ENCODE measurements around the gene HTT. TPM values are rescaled to one million over a fixed set of nuclear protein-coding genes. Genes with fewer than 3 reads are reported as not detected.

Gene HTT
- total and polyA plus RNA-seq, 9 donors: 13.3 to 63.2 (median 38.6) TPM

DNA sequence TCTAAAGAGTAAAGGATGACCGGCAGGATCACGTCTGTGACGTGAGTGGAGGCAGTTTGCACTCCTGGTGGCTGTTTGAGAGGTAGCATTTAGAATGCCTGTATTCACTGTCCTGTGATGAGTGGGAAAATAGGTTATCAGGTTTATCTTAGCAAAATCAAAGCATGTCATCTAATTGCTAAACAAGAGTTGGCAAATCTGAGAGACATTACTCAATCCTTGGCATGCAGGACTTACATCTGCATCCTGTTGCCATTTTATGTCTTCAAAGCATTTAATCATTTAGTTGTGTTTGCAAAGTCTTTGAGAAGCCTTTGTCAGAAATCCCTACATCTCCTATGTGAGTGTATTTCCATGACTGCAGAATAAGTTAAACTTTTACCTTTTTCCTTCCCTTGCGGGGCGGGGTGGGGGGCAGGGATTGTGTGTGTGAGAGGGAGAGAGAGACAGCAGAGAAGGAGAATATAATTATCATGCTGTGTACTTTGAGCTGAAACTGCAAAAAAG is 133.1 kb downstream of the HTT start:
- H3K9me3 ChIP-seq: no peaks in the 10 kb centered on the region
- no peak overlapping the region for H3K27ac ChIP-seq
- no peak for TF ChIP-seq EP300 (IDR thresholded peaks at IDR 0.05)
- DNase-seq: peak in 1 of 5 donors; percentile 1
- H3K27me3 ChIP-seq: no peaks in the 10 kb centered on the region
- no peaks in the 10 kb centered on the region for H3K36me3 ChIP-seq
- H3K4me3 ChIP-seq: no peak overlapping the region
- H3K4me1 ChIP-seq (ENCODE audit: insufficient read depth): peaks cover 2% of the 10 kb centered on the region
- WGBS, 3 donors: 93% methylated on average over 5 of the region's 5 CpGs
- intact Hi-C loops (cut with DNase I): no loop called here

DNA sequence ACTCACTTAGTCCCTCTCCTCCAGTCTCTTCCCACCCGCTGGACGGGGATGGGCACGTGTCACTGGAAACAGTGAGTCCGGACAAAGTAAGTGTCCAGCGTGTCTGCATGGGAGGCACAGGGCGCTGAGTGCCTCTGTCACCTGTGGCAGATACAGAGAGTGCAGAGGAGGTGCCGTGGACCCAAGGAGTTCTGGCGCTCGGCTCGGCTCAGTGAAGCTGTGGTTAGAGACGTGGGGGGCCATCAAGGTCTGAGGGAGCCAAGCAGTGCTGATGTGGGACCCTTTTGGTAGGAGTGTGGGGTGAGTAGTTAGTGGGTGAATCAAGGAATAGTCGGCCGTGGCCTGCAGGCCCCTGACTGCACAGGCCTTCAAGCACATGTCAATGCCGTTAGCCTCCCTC is 134.3 kb downstream of the HTT start:
- H3K27ac ChIP-seq: no peak overlapping the region
- no peaks in the 10 kb centered on the region for H3K4me1 ChIP-seq (ENCODE audit: insufficient read depth)
- no peak for TF ChIP-seq EP300 (IDR thresholded peaks at IDR 0.05)
- no peak for TF ChIP-seq POLR2A (IDR thresholded peaks at IDR 0.05)
- TF ChIP-seq, protein P1, sequence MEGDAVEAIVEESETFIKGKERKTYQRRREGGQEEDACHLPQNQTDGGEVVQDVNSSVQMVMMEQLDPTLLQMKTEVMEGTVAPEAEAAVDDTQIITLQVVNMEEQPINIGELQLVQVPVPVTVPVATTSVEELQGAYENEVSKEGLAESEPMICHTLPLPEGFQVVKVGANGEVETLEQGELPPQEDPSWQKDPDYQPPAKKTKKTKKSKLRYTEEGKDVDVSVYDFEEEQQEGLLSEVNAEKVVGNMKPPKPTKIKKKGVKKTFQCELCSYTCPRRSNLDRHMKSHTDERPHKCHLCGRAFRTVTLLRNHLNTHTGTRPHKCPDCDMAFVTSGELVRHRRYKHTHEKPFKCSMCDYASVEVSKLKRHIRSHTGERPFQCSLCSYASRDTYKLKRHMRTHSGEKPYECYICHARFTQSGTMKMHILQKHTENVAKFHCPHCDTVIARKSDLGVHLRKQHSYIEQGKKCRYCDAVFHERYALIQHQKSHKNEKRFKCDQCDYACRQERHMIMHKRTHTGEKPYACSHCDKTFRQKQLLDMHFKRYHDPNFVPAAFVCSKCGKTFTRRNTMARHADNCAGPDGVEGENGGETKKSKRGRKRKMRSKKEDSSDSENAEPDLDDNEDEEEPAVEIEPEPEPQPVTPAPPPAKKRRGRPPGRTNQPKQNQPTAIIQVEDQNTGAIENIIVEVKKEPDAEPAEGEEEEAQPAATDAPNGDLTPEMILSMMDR (IDR thresholded peaks at IDR 0.05): no peak
- no peaks in the 10 kb centered on the region for H3K9me3 ChIP-seq
- H3K36me3 ChIP-seq: no peaks in the 10 kb centered on the region
- H3K4me3 ChIP-seq: no peak overlapping the region
- 94 to 96% (median 95%) methylated on average over 14 of the region's 14 CpGs for WGBS, 3 donors
- intact Hi-C loops (cut with DNase I): no loop called here
- H3K27me3 ChIP-seq: no peaks in the 10 kb centered on the region
- peak in 2 of 5 donors; percentile 16 to 19 for DNase-seq

DNA sequence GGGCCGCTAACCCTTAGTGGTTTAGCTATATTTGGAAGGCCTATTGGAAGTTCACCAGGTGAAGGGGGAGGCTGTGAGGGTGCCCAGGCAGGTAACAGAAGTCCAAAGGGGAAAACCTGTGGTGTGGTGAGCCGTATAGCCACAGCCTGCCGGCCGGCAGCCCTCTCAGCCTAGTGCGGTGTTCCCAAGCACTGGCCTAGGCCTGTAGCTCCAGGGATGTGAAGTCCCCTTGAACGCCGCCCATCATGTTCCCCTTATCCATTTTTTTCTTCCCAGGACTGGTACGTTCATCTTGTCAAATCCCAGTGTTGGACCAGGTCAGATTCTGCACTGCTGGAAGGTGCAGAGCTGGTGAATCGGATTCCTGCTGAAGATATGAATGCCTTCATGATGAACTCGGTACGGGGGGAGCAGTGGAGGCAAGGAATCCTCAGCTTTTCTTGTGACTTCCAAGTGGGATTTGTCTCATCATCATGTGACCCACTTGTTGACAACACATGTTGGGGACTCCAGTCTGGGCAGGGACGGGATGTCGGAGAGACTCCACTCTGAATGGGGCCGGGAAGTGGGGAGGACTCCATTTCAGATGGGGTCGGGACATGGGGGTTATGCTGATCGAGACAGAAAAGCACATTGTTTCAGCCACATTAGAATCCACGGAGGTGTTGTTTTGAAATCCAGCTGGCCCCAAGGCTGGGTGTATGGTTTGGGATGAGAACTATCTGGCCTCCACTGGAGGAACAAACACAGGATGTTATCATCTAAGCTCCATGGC is 135.3 kb downstream of the HTT start:
- intact Hi-C loops (cut with DNase I): no loop called here

DNA sequence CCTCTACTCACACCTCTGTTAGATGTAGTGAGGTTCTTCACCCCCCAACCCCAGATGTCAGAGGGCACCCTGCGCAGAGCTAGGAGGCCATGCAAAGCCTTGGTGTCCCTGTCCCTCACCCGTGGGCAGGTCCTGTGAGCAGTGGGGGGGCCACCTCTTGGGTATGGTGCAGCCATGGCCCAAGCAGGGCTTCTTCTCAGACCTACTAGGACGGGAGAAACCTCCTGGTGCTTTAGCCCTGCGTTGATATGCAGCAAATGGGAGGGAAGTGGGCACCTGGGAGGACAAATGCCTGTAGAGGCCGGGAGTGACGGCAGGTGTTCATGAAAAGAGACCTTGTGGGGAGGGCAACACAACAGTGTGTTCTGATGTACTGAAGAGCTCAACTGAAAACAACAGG is 136.0 kb downstream of the HTT start:
- H3K4me3 ChIP-seq: no peak overlapping the region
- intact Hi-C loops (cut with DNase I): no loop called here
- peak in 2 of 5 donors; percentile 8 to 16 for DNase-seq
- no peaks in the 10 kb centered on the region for H3K36me3 ChIP-seq
- no peaks in the 10 kb centered on the region for H3K27me3 ChIP-seq
- H3K4me1 ChIP-seq (ENCODE audit: insufficient read depth): no peaks in the 10 kb centered on the region
- H3K9me3 ChIP-seq: no peaks in the 10 kb centered on the region
- 90 to 97% (median 96%) methylated on average over 6 of the region's 6 CpGs for WGBS, 3 donors
- no peak overlapping the region for H3K27ac ChIP-seq
- TF ChIP-seq EP300 (IDR thresholded peaks at IDR 0.05) (no peak), POLR2A (IDR thresholded peaks at IDR 0.05) (no peak)
- TF ChIP-seq, protein P1 (IDR thresholded peaks at IDR 0.05): no peak

More for the DNA sequence above, 135.3 kb downstream of the HTT start:
- Histone ChIP-seq H3K4me3 (no peak overlapping the region), H3K27ac (no peak overlapping the region), H3K27me3 (no peaks in the 10 kb centered on the region), H3K4me1 (ENCODE audit: insufficient read depth) (no peaks in the 10 kb centered on the region), H3K36me3 (no peaks in the 10 kb centered on the region), H3K9me3 (no peaks in the 10 kb centered on the region)
- no peak for TF ChIP-seq EP300 (IDR thresholded peaks at IDR 0.05)
- TF ChIP-seq POLR2A (IDR thresholded peaks at IDR 0.05): no peak
- TF ChIP-seq, protein P1 (IDR thresholded peaks at IDR 0.05): no peak
- DNase-seq: peak in 1 of 5 donors; percentile 5
- WGBS, 3 donors: 93 to 96% (median 96%) methylated on average over 17 of the region's 17 CpGs

DNA sequence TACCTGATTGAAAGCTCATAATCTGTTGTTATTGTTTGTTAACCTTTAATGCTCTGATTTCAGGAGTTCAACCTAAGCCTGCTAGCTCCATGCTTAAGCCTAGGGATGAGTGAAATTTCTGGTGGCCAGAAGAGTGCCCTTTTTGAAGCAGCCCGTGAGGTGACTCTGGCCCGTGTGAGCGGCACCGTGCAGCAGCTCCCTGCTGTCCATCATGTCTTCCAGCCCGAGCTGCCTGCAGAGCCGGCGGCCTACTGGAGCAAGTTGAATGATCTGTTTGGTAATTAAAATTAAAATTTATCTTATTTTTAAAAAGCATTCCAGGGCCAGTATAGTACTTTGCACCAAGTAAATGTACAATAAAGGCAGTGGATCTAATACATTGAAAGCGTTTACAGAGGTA is 137.4 kb downstream of the HTT start:
- H3K36me3 ChIP-seq: no peaks in the 10 kb centered on the region
- 93 to 96% (median 94%) methylated on average over 8 of the region's 8 CpGs for WGBS, 3 donors

More for the DNA sequence above, 137.4 kb downstream of the HTT start:
- intact Hi-C loops (cut with DNase I): no loop called here
- H3K27me3 ChIP-seq: no peaks in the 10 kb centered on the region
- H3K4me3 ChIP-seq: no peak overlapping the region
- DNase-seq: peak in 2 of 5 donors; percentile 1 to 10
- H3K27ac ChIP-seq: no peak overlapping the region
- TF ChIP-seq, protein P1 (IDR thresholded peaks at IDR 0.05): no peak
- no peak for TF ChIP-seq EP300 (IDR thresholded peaks at IDR 0.05)
- no peak for TF ChIP-seq POLR2A (IDR thresholded peaks at IDR 0.05)
- no peaks in the 10 kb centered on the region for H3K4me1 ChIP-seq (ENCODE audit: insufficient read depth)
- no peaks in the 10 kb centered on the region for H3K9me3 ChIP-seq
